IMR-90 (cell line): ENCODE data around the gene RALA. TPM values are rescaled to one million over a fixed set of nuclear protein-coding genes. Genes with fewer than 3 reads are reported as not detected.

Source experiments
- ATAC-seq: fragments of 200-7000 bp; cut with Tn5 transposase; 2 replicates; pipeline ENCODE4 v1.9.1; 2020; ENCODE audit warnings: low read depth, mild to moderate bottlenecking, moderate library complexity
- BruUV-seq: library from RNA; stranded (reverse); fragments of 400-500 nt; replicated peaks from 2 replicates; lab custom pipeline; 2021; lab: Mats Ljungman, UMichigan
- CTCF ChIA-PET: fragments of 300-600 bp; formaldehyde crosslinking; extraction: SDS; loops from one replicate; lab custom pipeline; 2021; ENCODE audit warnings: antibody characterized with exemption; lab: Yijun Ruan, JAX
- POLR2A ChIA-PET: fragments of 300-600 bp; sonication (Branson Sonifier 250); formaldehyde crosslinking; loops from one replicate; lab custom pipeline; 2022; ENCODE audit warnings: antibody characterized with exemption; ENCODE audit not compliant: unreplicated experiment; lab: Charles Lee
- DNase-seq: peaks from one replicate; pipeline ENCODE4 v3.0.0; 2013
- H2AFZ ChIP-seq: replicated peaks from 2 replicates; pipeline ENCODE3; 2013; ENCODE audit warnings: low read length, mild to moderate bottlenecking; ENCODE audit not compliant: poor library complexity
- H2AK5ac ChIP-seq: 2 replicates; pipeline ENCODE4 v1.6.1; 2013; ENCODE audit warnings: low read depth, low read length, inconsistent platforms
- H2AK9ac ChIP-seq: replicated peaks from 2 replicates; pipeline ENCODE3; 2013; ENCODE audit warnings: mild to moderate bottlenecking, low read depth, low read length, moderate library complexity; ENCODE audit not compliant: poor library complexity
- H2BK120ac ChIP-seq: 2 replicates; pipeline ENCODE4 v1.6.1; 2013; ENCODE audit warnings: low read depth, low read length, inconsistent platforms
- H2BK15ac ChIP-seq: 3 replicates; pipeline ENCODE4 v1.6.1; 2013; ENCODE audit warnings: low read depth, low read length, inconsistent platforms
- H2BK20ac ChIP-seq: 2 replicates; pipeline ENCODE4 v1.6.1; 2013; ENCODE audit warnings: low read depth, mild to moderate bottlenecking, inconsistent platforms, low read length, moderate library complexity
- H2BK5ac ChIP-seq: 2 replicates; pipeline ENCODE4 v1.6.1; 2013; ENCODE audit warnings: mild to moderate bottlenecking, low read depth, low read length, inconsistent platforms; ENCODE audit not compliant: poor library complexity, severe bottlenecking
- H3K14ac ChIP-seq: replicated peaks from 2 replicates; pipeline ENCODE4 v1.6.1; 2013; ENCODE audit warnings: low read depth, low read length, inconsistent platforms
- H3K18ac ChIP-seq: 2 replicates; pipeline ENCODE4 v1.6.1; 2013; ENCODE audit warnings: low read depth, low read length, control low read depth
- H3K23ac ChIP-seq: 2 replicates; pipeline ENCODE4 v1.6.1; 2013; ENCODE audit warnings: low read depth, low read length, inconsistent platforms
- H3K27ac ChIP-seq: 2 replicates; pipeline ENCODE4 v1.5.1; 2013; ENCODE audit warnings: mild to moderate bottlenecking, control low read depth, low read length; ENCODE audit not compliant: insufficient read depth
- H3K27me3 ChIP-seq: 2 replicates; pipeline ENCODE4 v1.6.1; 2013; ENCODE audit warnings: low read length; ENCODE audit not compliant: control insufficient read depth, insufficient read depth
- H3K36me3 ChIP-seq: 2 replicates; pipeline ENCODE4 v1.6.1; 2013; ENCODE audit warnings: low read length, mixed read lengths; ENCODE audit not compliant: control insufficient read depth, insufficient read depth
- H3K4ac ChIP-seq: 2 replicates; pipeline ENCODE4 v1.6.1; 2013; ENCODE audit warnings: low read depth, low read length, inconsistent platforms
- H3K4me1 ChIP-seq: 2 replicates; pipeline ENCODE4 v1.6.1; 2013; ENCODE audit warnings: low read length, mixed read lengths; ENCODE audit not compliant: control insufficient read depth, insufficient read depth
- H3K4me2 ChIP-seq: 2 replicates; pipeline ENCODE4 v1.6.1; 2013; ENCODE audit warnings: low read depth, mild to moderate bottlenecking, control low read depth, low read length, moderate library complexity
- H3K4me3 ChIP-seq: 2 replicates; pipeline ENCODE4 v1.5.1; 2013; ENCODE audit warnings: low read depth, mild to moderate bottlenecking, control low read depth, low read length, moderate library complexity; ENCODE audit not compliant: insufficient read depth
- H3K56ac ChIP-seq: 2 replicates; pipeline ENCODE4 v1.6.1; 2013; ENCODE audit warnings: low read length, inconsistent platforms; ENCODE audit not compliant: insufficient read depth; ENCODE audit errors: extremely low read depth
- H3K79me1 ChIP-seq, 2 experiments: 2 replicates each; pipeline ENCODE4 v1.6.1; 2013; ENCODE audit warnings: low read length in 2 of 2, inconsistent platforms in 1 of 2, low read depth in 1 of 2
- H3K9ac ChIP-seq: 2 replicates; pipeline ENCODE4 v1.6.1; 2013; ENCODE audit warnings: low read depth, low read length, control low read depth
- H3K9me1 ChIP-seq: 2 replicates; pipeline ENCODE4 v1.6.1; 2013; ENCODE audit warnings: low read length, inconsistent platforms; ENCODE audit not compliant: insufficient read depth
- H3K9me3 ChIP-seq: 2 replicates; pipeline ENCODE4 v1.6.1; 2013; ENCODE audit warnings: low read length; ENCODE audit not compliant: control insufficient read depth, insufficient read depth
- H4K20me1 ChIP-seq: 2 replicates; pipeline ENCODE4 v1.6.1; 2013; ENCODE audit warnings: low read length, inconsistent platforms; ENCODE audit not compliant: insufficient read depth
- H4K5ac ChIP-seq: 2 replicates; pipeline ENCODE4 v1.6.1; 2013; ENCODE audit warnings: mild to moderate bottlenecking, low read depth, low read length, control low read depth
- H4K8ac ChIP-seq, 2 experiments: 2 replicates each; pipeline ENCODE4 v1.6.1; 2013; ENCODE audit warnings: low read depth in 2 of 2, low read length in 2 of 2, control low read depth in 1 of 2, inconsistent platforms in 1 of 2
- H4K91ac ChIP-seq: 2 replicates; pipeline ENCODE4 v1.6.1; 2013; ENCODE audit warnings: low read depth, low read length, inconsistent platforms; ENCODE audit not compliant: insufficient read depth
- CEBPB ChIP-seq: IDR thresholded peaks from 2 replicates; pipeline ENCODE4 v1.6.1; 2012; ENCODE audit warnings: low read depth, low read length, improper control_type of control experiment
- MXI1 ChIP-seq: IDR thresholded peaks from 2 replicates; pipeline ENCODE4 v1.6.1; 2012; ENCODE audit warnings: low read depth, mild to moderate bottlenecking, low read length, moderate library complexity, borderline replicate concordance
- WGBS, 2 experiments: methylation state at CpG; one replicate each; pipeline versions ENCODE4 v1.1.5 to v1.1.7; 2013; ENCODE audit warnings: missing lambda C conversion rate in 2 of 2; ENCODE audit not compliant: insufficient read length in 1 of 2; ENCODE audit errors: extremely low coverage in 2 of 2; 5-methylcytosine and 5-hydroxymethylcytosine counted together
- dilution Hi-C: fragments of 300-500 bp; cut with HindIII; formaldehyde crosslinking; loops from one replicate; pipeline ENCODE4 v1.14.3; 2018; ENCODE audit warnings: low sequenced_read_pairs; ENCODE audit not compliant: unreplicated experiment
- in situ Hi-C: fragments of 300-500 bp; cut with MboI; formaldehyde crosslinking; loops from 3 replicates; pipeline ENCODE4 v1.14.3; 2019; ENCODE audit warnings: low sequenced_read_pairs, inconsistent platforms, mixed read lengths
- intact Hi-C: fragments of 100-400 bp; cut with micrococcal nuclease; formaldehyde crosslinking; loops from 2 replicates; pipeline ENCODE4 v1.10.0; 2022
- polyA plus RNA-seq, 3 experiments: library from polyadenylated mRNA; depleted of rRNA; stranded (reverse); fragments of >200 nt; gene quantifications; 2 replicates each; pipeline ENCODE4 v1.2.3, GENCODE V29; 2012; ENCODE audit warnings: low replicate concordance in 1 of 3
- total RNA-seq: library from RNA; depleted of rRNA; stranded (reverse); fragments of >200 nt; gene quantifications from 2 replicates; pipeline ENCODE4 v1.2.3, GENCODE V29; 2012

Gene RALA
- total and polyA plus RNA-seq, 2 of the 4 experiments (the other 2 are of a cell fraction), result 7.7 to 20.5 TPM

DNA sequence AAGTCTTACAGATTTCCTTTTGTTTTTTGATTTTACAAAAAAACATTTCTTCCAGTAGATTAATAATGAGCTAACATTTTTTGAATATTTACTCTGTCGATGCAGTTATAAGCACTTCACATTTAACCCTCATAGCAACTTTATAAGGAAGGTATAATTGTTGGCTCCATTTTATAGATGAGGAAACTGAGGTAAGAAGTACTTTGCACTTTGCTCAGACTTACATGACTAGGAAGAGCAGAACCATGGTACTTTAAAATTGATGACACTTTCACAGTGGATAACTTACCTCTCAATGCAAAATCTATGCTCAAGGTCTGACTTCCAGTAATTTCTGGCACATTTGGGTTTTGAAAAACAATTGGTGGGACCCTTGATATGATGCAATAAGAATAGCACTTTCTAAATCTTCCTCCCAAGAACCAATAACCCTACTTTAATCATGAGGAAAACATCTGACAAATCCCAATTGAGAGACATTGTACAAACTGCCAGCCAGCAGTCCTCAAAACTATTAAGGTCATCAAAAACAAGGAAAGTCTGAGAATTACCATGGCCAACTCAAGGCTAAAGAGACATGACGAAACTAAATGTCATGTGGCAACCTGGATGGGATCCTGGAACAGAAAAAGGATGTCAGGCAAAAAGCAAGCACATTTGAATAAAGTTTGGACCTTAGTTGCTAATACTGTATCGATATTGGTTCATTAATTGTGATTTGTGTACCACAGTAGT is 72.6 kb downstream of the RALA start:
- Histone ChIP-seq H3K4me3 (no peak overlapping the region), H2AFZ (no peak overlapping the region), H3K9ac (no peak overlapping the region), H3K79me1 (peaks cover 46 to 62% of the 10 kb centered on the region in 2 experiments), H3K4ac (no peak overlapping the region), H3K9me3 (no peaks in the 10 kb centered on the region), H2AK5ac (no peak overlapping the region), H4K20me1 (peaks cover 8% of the 10 kb centered on the region; the same call in 1 of the 2 replicates), H3K9me1 (peaks cover 4% of the 10 kb centered on the region; the same call in 1 of the 2 replicates), H3K27me3 (no peaks in the 10 kb centered on the region), H3K56ac (no peak overlapping the region), H4K91ac (no peak overlapping the region), H2BK120ac (no peak overlapping the region), H2BK5ac (no peak overlapping the region), H3K4me1 (peaks cover 3% of the 10 kb centered on the region), H3K27ac (no peak overlapping the region), H3K18ac (no peak overlapping the region), H3K23ac (peak overlapping the region; percentile 11; the same call in 1 of the 2 replicates), H4K8ac (no peak overlapping the region), H2BK20ac (no peak overlapping the region), H3K36me3 (peaks cover 15% of the 10 kb centered on the region), H2AK9ac (no peak overlapping the region), H3K14ac (no peak overlapping the region), H3K4me2 (no peak overlapping the region), H2BK15ac (no peak overlapping the region), H4K5ac (no peak overlapping the region)
- no peak for TF ChIP-seq MXI1
- peak; percentile 48 for TF ChIP-seq CEBPB
- DNase-seq (no peak), ATAC-seq (no peak)
- BruUV-seq, result no TSS peak
- ChIA-PET POLR2A (no interaction called here), CTCF (interaction anchor here (0.7 kb wide), 2 partner anchors 71 to 75 kb away, joined by 3 read pairs; no protein-coding TSS in a partner anchor)
- WGBS, 2 experiments, result no CpG with 5 or more reads among the region's 3 CpGs
- in situ Hi-C loops, result no loop called here
- dilution Hi-C loops, result no loop called here
- intact Hi-C loops, result no loop called here
